Hematopoietic multipotent progenitor cell treated with erythropoietin and hydrocortisone succinate and interleukin-3 and kit ligand, for 15 days (in vitro differentiated cells): ENCODE results near the gene ZPBP.
"Not testable (repeated sequence)": the region's sequence is repeated elsewhere in the genome, so short reads cannot be mapped to it uniquely, and the experiment has no call there.

Experiments used
- DNase-seq: peaks from one replicate; pipeline ENCODE4 v3.0.0-alpha.2; 2015; ENCODE audit warnings: low spot score

The ZPBP gene

DNA sequence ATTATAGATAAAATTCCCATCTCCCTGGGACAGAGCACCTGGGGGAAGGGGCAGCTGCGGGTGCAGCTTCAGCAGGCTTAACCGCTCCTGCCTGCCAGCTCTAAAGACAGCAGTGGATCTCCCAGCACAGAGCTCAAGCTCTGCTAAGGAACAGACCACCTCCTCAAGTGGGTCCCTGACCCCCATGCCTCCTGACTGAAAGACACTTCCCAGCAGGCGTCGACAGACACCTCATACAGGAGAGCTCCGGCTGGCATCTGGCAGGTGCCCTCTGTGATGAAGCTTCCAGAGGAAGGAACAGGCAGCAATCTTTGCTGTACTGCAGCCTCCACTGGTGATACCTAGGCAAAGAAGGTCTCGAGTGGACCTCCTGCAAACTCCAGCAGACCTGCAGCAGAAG is 51.9 kb downstream of the ZPBP start:
- DNase-seq: not testable (repeated sequence)

DNA sequence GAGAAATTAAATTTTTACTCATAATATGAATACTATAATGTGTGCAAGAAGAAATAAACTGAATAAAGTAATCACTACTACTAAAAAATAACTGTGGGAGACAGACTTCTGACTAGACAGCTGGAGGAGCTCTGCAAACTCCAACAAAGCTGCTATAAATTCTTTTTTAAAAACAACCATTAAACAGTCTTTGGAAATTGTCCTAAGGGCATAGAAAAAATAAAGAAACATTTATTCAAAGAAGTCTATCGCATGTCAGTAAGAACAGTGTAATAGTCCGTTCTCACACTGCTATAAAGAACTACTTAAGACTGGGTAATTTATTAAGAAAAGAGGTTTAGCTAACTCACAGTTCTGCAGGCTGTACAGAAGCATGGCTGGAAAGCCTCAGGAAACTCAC is 56.0 kb downstream of the ZPBP start:
- DNase-seq: no peak

GRCh38 chr7:50022991-50023390 is 70.1 kb downstream of the ZPBP start:
- no peak for DNase-seq

DNA sequence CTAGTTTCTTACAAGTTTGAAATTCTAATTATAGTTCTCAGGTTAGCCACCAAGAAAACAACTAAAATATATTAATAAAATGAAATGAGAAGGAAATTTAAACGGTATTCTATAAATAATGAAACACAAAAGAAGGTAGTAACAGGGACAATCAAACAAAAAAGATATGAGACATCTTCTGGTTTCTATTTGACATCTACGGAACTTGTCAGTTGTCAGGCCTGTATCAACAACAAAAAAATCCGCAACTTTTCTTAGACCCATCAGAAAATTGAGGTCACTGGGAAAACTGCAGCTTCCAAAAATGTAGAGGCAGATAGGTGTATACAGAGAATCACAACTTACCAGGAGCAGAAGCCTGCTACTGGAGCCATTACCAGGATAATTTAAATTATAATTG is 70.6 kb downstream of the ZPBP start:
- DNase-seq: no peak

- DNase-seq: no peak
These were observed 97.4 kb downstream of the ZPBP start for GRCh38 chr7:49995681-49996080.

GRCh38 chr7:49986191-49986590 is 106.9 kb downstream of the ZPBP start:
- no peak for DNase-seq

- no peak for DNase-seq
These were observed 112.6 kb downstream of the ZPBP start for GRCh38 chr7:49980465-49980864.

- DNase-seq: no peak
These were observed 116.8 kb downstream of the ZPBP start for GRCh38 chr7:49976238-49976637.

DNA sequence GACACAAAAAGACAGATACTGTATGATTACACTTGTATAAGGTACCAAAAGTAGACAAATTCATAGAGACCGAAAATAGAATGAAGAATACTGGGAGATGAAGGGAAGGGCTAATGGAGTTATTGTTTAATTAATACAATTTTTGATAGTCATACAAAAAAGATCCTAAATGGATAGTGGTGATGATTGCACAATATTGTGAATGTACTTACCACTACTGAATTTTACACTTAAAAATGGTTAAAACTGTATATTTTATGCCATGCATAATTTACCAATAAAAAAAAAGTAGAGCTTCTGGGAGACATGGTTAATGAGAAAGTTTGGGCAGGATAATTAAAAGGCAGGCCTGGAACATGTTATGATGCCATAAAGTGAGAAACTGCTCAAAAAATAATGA is 119.0 kb downstream of the ZPBP start:
- no peak for DNase-seq

- DNase-seq: no peak
These were observed 155.4 kb downstream of the ZPBP start for GRCh38 chr7:49937608-49938007.

DNA sequence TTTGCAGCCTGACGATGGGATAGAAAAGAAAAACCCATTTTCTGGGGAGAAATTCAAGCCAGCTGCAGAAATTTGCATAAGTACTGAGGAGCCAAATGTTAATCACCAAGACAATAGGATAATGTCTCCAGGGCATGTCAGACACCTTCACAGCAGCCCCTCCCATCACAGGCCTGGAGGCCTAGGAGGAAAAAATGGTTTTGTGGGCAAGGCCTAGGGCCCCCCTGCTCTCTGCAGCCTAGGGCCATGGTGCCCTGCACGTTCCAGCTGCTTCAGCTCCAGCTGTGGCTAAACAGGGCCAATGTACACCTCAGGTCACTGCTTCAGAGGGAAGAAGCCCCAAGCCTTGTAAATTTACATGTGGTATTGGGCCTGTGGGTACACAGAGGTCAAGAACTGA is 161.4 kb downstream of the ZPBP start:
- DNase-seq: no peak

DNA sequence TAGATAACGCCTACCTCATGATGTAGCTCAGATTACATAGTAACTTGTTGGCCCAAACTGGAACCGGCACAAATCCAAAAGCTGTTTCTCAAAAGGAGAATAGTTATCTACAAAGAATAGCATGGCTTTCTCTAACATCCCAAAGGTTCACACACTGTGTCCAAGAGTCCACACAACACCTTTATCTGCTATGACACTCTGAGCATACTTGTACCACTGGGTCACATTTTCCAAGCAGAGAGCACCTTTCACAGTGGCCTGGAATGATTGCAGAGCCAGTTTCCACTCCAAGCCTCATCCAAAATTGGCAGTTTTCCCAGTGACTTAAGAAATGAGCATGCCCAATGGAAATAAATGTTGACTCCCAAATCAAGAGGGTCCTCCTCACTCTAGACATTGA is 164.3 kb downstream of the ZPBP start:
- no peak for DNase-seq

GRCh38 chr7:49927631-49928030 is 165.4 kb downstream of the ZPBP start:
- DNase-seq: no peak

GRCh38 chr7:49926720-49927119 is 166.3 kb downstream of the ZPBP start:
- no peak for DNase-seq

DNA sequence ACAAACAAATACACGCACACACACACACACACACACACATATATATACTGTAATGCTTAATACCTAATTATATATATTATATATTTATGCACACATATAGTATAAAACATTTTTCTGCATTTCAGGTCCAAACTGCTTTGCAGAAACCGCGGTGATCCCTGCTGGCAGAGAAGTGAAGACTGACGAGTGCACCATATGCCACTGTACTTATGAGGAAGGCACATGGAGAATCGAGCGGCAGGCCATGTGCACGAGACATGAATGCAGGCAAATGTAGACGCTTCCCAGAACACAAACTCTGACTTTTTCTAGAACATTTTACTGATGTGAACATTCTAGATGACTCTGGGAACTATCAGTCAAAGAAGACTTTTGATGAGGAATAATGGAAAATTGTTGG is 181.1 kb downstream of the ZPBP start:
- no peak for DNase-seq

DNA sequence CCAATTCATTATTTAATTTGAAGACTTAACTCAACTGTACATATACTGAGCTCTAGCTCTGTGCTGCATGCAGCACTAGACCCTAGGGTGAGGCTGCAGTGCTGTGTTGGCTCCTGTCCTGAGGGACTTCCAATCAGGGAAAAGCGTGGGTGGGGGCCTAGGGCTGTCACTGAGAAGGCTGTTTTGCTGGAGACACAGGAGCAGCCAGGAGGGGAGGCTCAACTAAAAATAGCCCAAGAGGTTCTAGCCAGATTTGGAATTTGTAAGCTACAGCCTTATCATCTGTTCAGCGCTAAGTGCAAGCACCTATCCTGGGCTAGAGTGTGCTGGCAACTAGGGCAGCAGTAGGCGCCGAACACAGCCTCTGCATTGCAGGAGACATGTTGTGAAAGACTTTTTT is 198.5 kb downstream of the ZPBP start:
- no peak for DNase-seq

DNA sequence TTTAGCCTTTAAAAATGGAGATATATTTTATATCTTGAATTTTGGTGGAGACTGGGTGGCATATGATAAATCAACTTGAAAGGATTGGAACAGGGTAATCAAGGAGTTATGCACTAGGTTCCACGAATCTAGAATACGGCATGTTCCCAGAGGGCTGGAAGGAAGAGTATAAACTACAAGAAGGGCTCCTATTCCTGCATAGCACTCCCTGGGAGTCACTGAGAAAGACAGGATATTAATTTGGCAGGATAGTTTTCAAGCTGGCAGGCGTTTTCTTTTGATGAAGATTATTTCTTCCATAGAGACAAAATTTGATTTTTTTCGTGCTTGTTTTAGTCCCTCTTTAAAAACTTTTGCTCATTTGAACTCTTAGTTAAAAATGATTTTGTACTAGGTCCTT is 199.9 kb downstream of the ZPBP start:
- no peak for DNase-seq

- DNase-seq: no peak
These were observed 200.6 kb downstream of the ZPBP start for GRCh38 chr7:49892481-49892880.
